Activated CD4-positive, alpha-beta T cell treated with anti-CD3 and anti-CD28 coated beads for 36 hours (primary cell): ENCODE measurements around the gene EIF5A. TPM values are rescaled to one million over a fixed set of nuclear protein-coding genes. Genes with fewer than 3 reads are reported as not detected.

ENCODE experiments used
- ATAC-seq: fragments of 200-7000 bp; cut with Tn5 transposase; one replicate; pipeline ENCODE4 v1.10.0; 2021; ENCODE audit warnings: mild to moderate bottlenecking, moderate library complexity
- CTCF ChIA-PET: fragments of 350-600 bp; sonication (Branson Sonifier 250); formaldehyde crosslinking; loops from one replicate; lab custom pipeline; 2021; ENCODE audit warnings: antibody characterized with exemption; lab: Charles Lee
- POLR2A ChIA-PET: fragments of 350-600 bp; sonication (Branson Sonifier 250); formaldehyde crosslinking; loops from one replicate; lab custom pipeline; 2021; ENCODE audit warnings: antibody characterized with exemption, inconsistent platforms; lab: Charles Lee
- DNase-seq: peaks from one replicate; pipeline ENCODE4 v3.0.0-alpha.2; 2020
- H3K27ac Mint-ChIP-seq: one replicate; pipeline ENCODE4 v1.8.0; 2021; ENCODE audit warnings: mixed read lengths
- H3K27me3 Mint-ChIP-seq: one replicate; pipeline ENCODE4 v1.8.0; 2021; ENCODE audit warnings: mixed read lengths
- H3K36me3 Mint-ChIP-seq: one replicate; pipeline ENCODE4 v1.8.0; 2021; ENCODE audit warnings: low read depth, mixed read lengths
- H3K4me1 Mint-ChIP-seq: one replicate; pipeline ENCODE4 v1.8.0; 2021; ENCODE audit warnings: mixed read lengths
- H3K4me3 Mint-ChIP-seq: one replicate; pipeline ENCODE4 v1.8.0; 2021; ENCODE audit warnings: mild to moderate bottlenecking, moderate library complexity, mixed read lengths
- H3K9me3 Mint-ChIP-seq: one replicate; pipeline ENCODE4 v1.8.0; 2021; ENCODE audit warnings: low read depth, mixed read lengths
- intact Hi-C, 2 experiments: fragments of 100-400 bp; cut with DNase I in 1 of 2; cut with micrococcal nuclease in 1 of 2; formaldehyde crosslinking; loops; one replicate each; pipeline versions ENCODE4 v1.14.2 to v1.15.1; 2022 to 2024; cut with DNase I, micrococcal nuclease
- total RNA-seq, 2 experiments: library from RNA; stranded (reverse); gene quantifications; one replicate each; pipeline ENCODE4 v1.2.3, GENCODE V29; 2021

The EIF5A gene
- total RNA-seq, 2 experiments from 2014 or later, result 780 to 934 TPM

- no peaks in the 10 kb centered on the region for H3K27me3 Mint-ChIP-seq
- ChIA-PET CTCF (interaction anchor here (0.6 to 1.6 kb wide), 14 partner anchors 9 to 392 kb away, joined by 3 to 7 read pairs (median 3); partner anchors contain the start of genes ACAP1 and GPS2), POLR2A (no interaction called here)
- H3K4me1 Mint-ChIP-seq, result peaks cover 18% of the 10 kb centered on the region
- H3K36me3 Mint-ChIP-seq, result peaks cover 32% of the 10 kb centered on the region
- intact Hi-C loops, result loop anchor here (1.0 kb wide), 1 partner anchor 21 kb away; no protein-coding TSS in a partner anchor
- no peak overlapping the region for H3K27ac Mint-ChIP-seq
- DNase-seq (no peak), ATAC-seq (no peak)
- no peaks in the 10 kb centered on the region for H3K9me3 Mint-ChIP-seq
- H3K4me3 Mint-ChIP-seq, result no peak overlapping the region
Measured at GRCh38 chr17:7324438-7324779, 17.0 kb downstream of the EIF5A start.

- intact Hi-C loops, result loop anchor here in 1 of 2 experiments (5.0 kb wide), 1 partner anchor 517 kb away; no protein-coding TSS in a partner anchor
- Mint-ChIP-seq H3K36me3 (peaks cover 32% of the 10 kb centered on the region), H3K27ac (no peak overlapping the region), H3K27me3 (no peaks in the 10 kb centered on the region), H3K4me3 (no peak overlapping the region), H3K9me3 (no peaks in the 10 kb centered on the region), H3K4me1 (peaks cover 21% of the 10 kb centered on the region)
- ChIA-PET POLR2A (no interaction called here), CTCF (interaction anchor here (0.6 to 1.9 kb wide), 13 partner anchors 10 to 391 kb away, joined by 3 to 7 read pairs (median 3); partner anchors contain the start of genes ACAP1 and GPS2)
- DNase-seq, result no peak
- ATAC-seq, result no peak
Measured at GRCh38 chr17:7325031-7325528, 17.7 kb downstream of the EIF5A start.

- ChIA-PET CTCF (interaction anchor here (0.7 to 1.9 kb wide), 3 partner anchors 10 to 83 kb away, joined by 3 to 9 read pairs (median 7); partner anchors contain the start of gene ACAP1), POLR2A (no interaction called here)
- intact Hi-C loops, result loop anchor here in 1 of 2 experiments (5.0 kb wide), 1 partner anchor 516 kb away; no protein-coding TSS in a partner anchor
- Mint-ChIP-seq H3K36me3 (peaks cover 28% of the 10 kb centered on the region), H3K9me3 (no peaks in the 10 kb centered on the region), H3K27ac (no peak overlapping the region), H3K4me1 (peaks cover 30% of the 10 kb centered on the region), H3K4me3 (no peak overlapping the region), H3K27me3 (no peaks in the 10 kb centered on the region)
- DNase-seq (no peak), ATAC-seq (no peak)
Measured at GRCh38 chr17:7326186-7326585, 18.8 kb downstream of the EIF5A start.

GRCh38 chr17:7327056-7327455 is 19.6 kb downstream of the EIF5A start:
- no peaks in the 10 kb centered on the region for H3K9me3 Mint-ChIP-seq
- ChIA-PET CTCF (interaction anchor here (1.0 to 1.9 kb wide), 3 partner anchors 9 to 29 kb away, joined by 3 to 9 read pairs (median 7); partner anchors contain the start of gene ACAP1), POLR2A (no interaction called here)
- peaks cover 35% of the 10 kb centered on the region for H3K4me1 Mint-ChIP-seq
- no peak overlapping the region for H3K4me3 Mint-ChIP-seq
- ATAC-seq (no peak), DNase-seq (no peak)
- H3K27ac Mint-ChIP-seq, result no peak overlapping the region
- intact Hi-C loops, result loop anchor here in 1 of 2 experiments (5.0 kb wide), 1 partner anchor 515 kb away; no protein-coding TSS in a partner anchor
- no peaks in the 10 kb centered on the region for H3K27me3 Mint-ChIP-seq
- peaks cover 20% of the 10 kb centered on the region for H3K36me3 Mint-ChIP-seq

GRCh38 chr17:7327501-7327900 is 20.1 kb downstream of the EIF5A start:
- Mint-ChIP-seq H3K9me3 (no peaks in the 10 kb centered on the region), H3K27me3 (no peaks in the 10 kb centered on the region), H3K36me3 (peaks cover 15% of the 10 kb centered on the region), H3K4me1 (peaks cover 40% of the 10 kb centered on the region), H3K27ac (no peak overlapping the region), H3K4me3 (no peak overlapping the region)
- intact Hi-C loops, result loop anchor here in 1 of 2 experiments (5.0 kb wide), 1 partner anchor 515 kb away; no protein-coding TSS in a partner anchor
- CTCF ChIA-PET, result interaction anchor here (1.0 to 1.3 kb wide), 2 partner anchors 9 to 28 kb away, joined by 3 to 9 read pairs; partner anchors contain the start of gene ACAP1
- no peak for DNase-seq
- ATAC-seq, result no peak
- POLR2A ChIA-PET, result no interaction called here

GRCh38 chr17:7328009-7328408 is 20.6 kb downstream of the EIF5A start:
- peak overlapping the region; percentile 89 for H3K4me3 Mint-ChIP-seq
- POLR2A ChIA-PET, result no interaction called here
- H3K27ac Mint-ChIP-seq, result peak overlapping the region; percentile 16
- CTCF ChIA-PET, result interaction anchor here (3.4 kb wide), 1 partner anchor 27 kb away, joined by 23 read pairs; the partner anchor contains the start of gene TMEM95
- no peaks in the 10 kb centered on the region for H3K27me3 Mint-ChIP-seq
- intact Hi-C loops, result loop anchor here (2.0 to 5.0 kb wide), 2 partner anchors 13 to 514 kb away; partner anchors contain the start of gene GPS2 (in 1 of the 2)
- H3K9me3 Mint-ChIP-seq, result no peaks in the 10 kb centered on the region
- H3K36me3 Mint-ChIP-seq, result peaks cover 10% of the 10 kb centered on the region
- ATAC-seq (no peak), DNase-seq (no peak)
- peaks cover 45% of the 10 kb centered on the region for H3K4me1 Mint-ChIP-seq

GRCh38 chr17:7328840-7329373 is 21.5 kb downstream of the EIF5A start, which contains the start of gene NEURL4:
NEURL4 (minus strand) TSS chr17:7329335; CDS start chr17:7329312, 23 bp downstream.
- CTCF ChIA-PET, result interaction anchor here (0.7 to 3.4 kb wide), 9 partner anchors 14 to 113 kb away, joined by 3 to 23 read pairs (median 5); partner anchors contain the start of genes GPS2 and TMEM95
- H3K4me1 Mint-ChIP-seq, result peaks cover 48% of the 10 kb centered on the region
- H3K9me3 Mint-ChIP-seq, result no peaks in the 10 kb centered on the region
- ATAC-seq (peak; percentile 4), DNase-seq (no peak)
- H3K27ac Mint-ChIP-seq, result peak within 1 kb of the TSS; percentile 96
- H3K4me3 Mint-ChIP-seq, result peak within 1 kb of the TSS; percentile 89
- H3K36me3 Mint-ChIP-seq, result peaks cover 7% of the 10 kb centered on the region
- POLR2A ChIA-PET, result interaction anchor here (1.0 to 1.9 kb wide), 8 partner anchors 16 to 359 kb away, joined by 3 to 11 read pairs (median 6); partner anchors contain the start of genes GABARAP, TP53 and WRAP53
- intact Hi-C loops, result loop anchor here (1.0 to 5.0 kb wide), 17 partner anchors 14 to 827 kb away; partner anchors contain the start of genes EIF5A (in 2 of the 2), GPS2 (in 2 of the 2), ELP5 (in 1 of the 2) and FXR2 (in 1 of the 2)
- H3K27me3 Mint-ChIP-seq, result no peaks in the 10 kb centered on the region

- ChIA-PET CTCF (interaction anchor here (0.6 to 3.4 kb wide), 16 partner anchors 14 to 517 kb away, joined by 3 to 23 read pairs (median 4); partner anchors contain the start of genes GPS2, TMEM95 and TP53), POLR2A (interaction anchor here (0.6 to 1.9 kb wide), 18 partner anchors 8 to 358 kb away, joined by 3 to 11 read pairs (median 4); partner anchors contain the start of genes ACADVL, CD68, CTDNEP1 and DLG4)
- Mint-ChIP-seq H3K27me3 (no peaks in the 10 kb centered on the region), H3K4me3 (peak overlapping the region; percentile 89), H3K36me3 (peaks cover 3% of the 10 kb centered on the region), H3K4me1 (peaks cover 44% of the 10 kb centered on the region), H3K27ac (peak overlapping the region; percentile 96), H3K9me3 (no peaks in the 10 kb centered on the region)
- intact Hi-C loops, result loop anchor here (1.0 to 5.0 kb wide), 17 partner anchors 14 to 827 kb away; partner anchors contain the start of genes EIF5A (in 2 of the 2), GPS2 (in 2 of the 2), ELP5 (in 1 of the 2) and FXR2 (in 1 of the 2)
- ATAC-seq, result peak; percentile 69
- DNase-seq, result peak; percentile 98
Measured at GRCh38 chr17:7329374-7329996, 22.1 kb downstream of the EIF5A start.

- intact Hi-C loops, result loop anchor here (1.0 to 5.0 kb wide), 17 partner anchors 15 to 826 kb away; partner anchors contain the start of genes EIF5A (in 2 of the 2), GPS2 (in 2 of the 2), ELP5 (in 1 of the 2) and FXR2 (in 1 of the 2)
- H3K27ac Mint-ChIP-seq, result peak overlapping the region; percentile 96
- H3K36me3 Mint-ChIP-seq, result no peaks in the 10 kb centered on the region
- no peaks in the 10 kb centered on the region for H3K9me3 Mint-ChIP-seq
- H3K27me3 Mint-ChIP-seq, result no peaks in the 10 kb centered on the region
- peak; percentile 81 for ATAC-seq
- H3K4me1 Mint-ChIP-seq, result peaks cover 49% of the 10 kb centered on the region
- ChIA-PET POLR2A (interaction anchor here (0.6 to 1.9 kb wide), 19 partner anchors 9 to 358 kb away, joined by 3 to 11 read pairs (median 3); partner anchors contain the start of genes ACADVL, CD68, CTDNEP1 and DLG4), CTCF (interaction anchor here (0.6 to 3.4 kb wide), 17 partner anchors 15 to 517 kb away, joined by 3 to 23 read pairs (median 4); partner anchors contain the start of genes GPS2, TMEM95 and TP53)
- H3K4me3 Mint-ChIP-seq, result peak overlapping the region; percentile 89
- DNase-seq, result peak; percentile 88
Measured at GRCh38 chr17:7329997-7330637, 22.7 kb downstream of the EIF5A start.

- POLR2A ChIA-PET, result interaction anchor here (1.3 kb wide), 1 partner anchor 23 kb away, joined by 3 read pairs; no protein-coding TSS in a partner anchor
- Mint-ChIP-seq H3K36me3 (no peaks in the 10 kb centered on the region), H3K9me3 (no peaks in the 10 kb centered on the region), H3K4me3 (peak overlapping the region; percentile 89), H3K27me3 (no peaks in the 10 kb centered on the region), H3K4me1 (peaks cover 54% of the 10 kb centered on the region), H3K27ac (peak overlapping the region; percentile 68)
- no peak for DNase-seq
- CTCF ChIA-PET, result interaction anchor here (0.6 to 3.4 kb wide), 6 partner anchors 15 to 153 kb away, joined by 3 to 23 read pairs (median 3); partner anchors contain the start of genes TMEM102 and TMEM95
- intact Hi-C loops, result no loop called here
- no peak for ATAC-seq
Measured at GRCh38 chr17:7330638-7331015, 23.2 kb downstream of the EIF5A start.
